Hepatocyte (in vitro differentiated cells): Measurements from ENCODE around the gene FOXF1. TPM values are rescaled to one million over a fixed set of nuclear protein-coding genes. Genes with fewer than 3 reads are reported as not detected.

ENCODE experiments used
- DNase-seq: peaks from one replicate; pipeline ENCODE4 v3.0.0-alpha.2; 2016; ENCODE audit warnings: low spot score
- H2AFZ ChIP-seq: fragments of 200-600 bp; sonication (generic); 2 replicates; pipeline ENCODE4 v1.6.0; 2016; ENCODE audit warnings: antibody characterized with exemption, mild to moderate bottlenecking
- H3K27ac ChIP-seq: fragments of 200-600 bp; sonication (generic); 2 replicates; pipeline ENCODE4 v1.5.1; 2016; ENCODE audit warnings: mild to moderate bottlenecking
- H3K27me3 ChIP-seq: fragments of 200-600 bp; sonication (generic); 2 replicates; pipeline ENCODE4 v1.6.1; 2016
- H3K36me3 ChIP-seq: fragments of 200-600 bp; sonication (generic); replicated peaks from 2 replicates; pipeline ENCODE4 v1.5.1; 2016; ENCODE audit warnings: low read depth; ENCODE audit not compliant: insufficient read depth
- H3K4me1 ChIP-seq: fragments of 200-600 bp; sonication (generic); 2 replicates; pipeline ENCODE4 v1.5.1; 2016; ENCODE audit warnings: mild to moderate bottlenecking, moderate library complexity; ENCODE audit not compliant: insufficient read depth
- H3K4me2 ChIP-seq: fragments of 200-600 bp; sonication (generic); 2 replicates; pipeline ENCODE4 v1.6.0; 2016
- H3K4me3 ChIP-seq: fragments of 200-600 bp; sonication (generic); 2 replicates; pipeline ENCODE4 v1.5.1; 2016; ENCODE audit warnings: mild to moderate bottlenecking
- H3K79me2 ChIP-seq: fragments of 200-600 bp; sonication (generic); 2 replicates; pipeline ENCODE4 v1.6.0; 2017; ENCODE audit warnings: mild to moderate bottlenecking
- H3K9me2 ChIP-seq: fragments of 200-600 bp; sonication (generic); replicated peaks from 2 replicates; pipeline ENCODE4 v1.6.0; 2017; ENCODE audit warnings: mild to moderate bottlenecking; ENCODE audit not compliant: insufficient read depth
- H3K9me3 ChIP-seq: fragments of 200-600 bp; sonication (generic); 2 replicates; pipeline ENCODE4 v1.5.1; 2016; ENCODE audit warnings: low read depth, mild to moderate bottlenecking
- H4K20me1 ChIP-seq: fragments of 200-600 bp; sonication (generic); 2 replicates; pipeline ENCODE4 v1.6.0; 2016; ENCODE audit warnings: mild to moderate bottlenecking; ENCODE audit not compliant: insufficient read depth, poor library complexity, severe bottlenecking
- EZH2 ChIP-seq: fragments of 200-600 bp; sonication (generic); IDR thresholded peaks from 2 replicates; pipeline ENCODE4 v1.6.1; 2016; ENCODE audit warnings: antibody characterized with exemption, mild to moderate bottlenecking, borderline replicate concordance
- EZH2phosphoT487 ChIP-seq: fragments of 200-600 bp; sonication (generic); IDR thresholded peaks from one replicate; pipeline ENCODE4 v1.6.1; 2018; ENCODE audit warnings: antibody characterized with exemption, mild to moderate bottlenecking, low read depth, moderate library complexity; ENCODE audit not compliant: unreplicated experiment, severe bottlenecking
- WGBS: methylation state at CpG from one replicate; pipeline ENCODE4 v1.1.6; 2016; ENCODE audit warnings: low lambda C conversion rate; ENCODE audit errors: missing lambda C conversion rate; 5-methylcytosine and 5-hydroxymethylcytosine counted together
- polyA plus RNA-seq: library from polyadenylated mRNA; unstranded; fragments of >200 nt; fragmentation: Nextera tagmentation; extraction: Ambion mirVana; gene quantifications from 2 replicates; pipeline ENCODE4 v1.2.1, GENCODE V29; 2016
- total RNA-seq: library from RNA; depleted of rRNA; stranded (reverse); fragments of >200 nt; gene quantifications from 2 replicates; pipeline ENCODE4 v1.2.3, GENCODE V29; 2014
- TF ChIP-seq, protein P1 (sequence below): fragments of 200-600 bp; sonication (generic); IDR thresholded peaks from 2 replicates; pipeline ENCODE4 v1.5.1; 2016; ENCODE audit warnings: antibody characterized with exemption, mild to moderate bottlenecking; ENCODE audit not compliant: poor library complexity

Gene FOXF1
- total and polyA plus RNA-seq, 2 experiments from 2014 or later = 26.8 to 37.4 TPM

DNA sequence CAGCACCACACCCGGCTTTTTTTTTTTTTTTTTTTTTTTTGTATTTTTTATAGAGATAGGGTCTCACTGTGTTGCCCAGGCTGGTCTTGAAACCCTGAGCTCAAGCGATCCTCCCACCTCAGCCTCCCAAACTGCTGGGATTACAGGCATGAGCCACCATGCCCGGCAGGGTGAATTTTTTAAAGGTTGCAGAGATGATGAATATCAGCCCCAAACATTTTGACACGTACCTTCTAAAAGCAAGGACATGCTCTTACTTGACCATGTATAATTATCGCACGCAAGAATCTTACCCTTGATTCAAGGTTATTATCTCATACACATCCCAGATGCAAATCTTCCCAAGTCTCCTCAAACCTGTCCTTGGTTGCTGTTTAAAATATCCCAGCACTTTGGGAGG is 52.0 kb downstream of the FOXF1 start:
- Histone ChIP-seq H3K9me3 (no peaks in the 10 kb centered on the region), H3K79me2 (no peaks in the 10 kb centered on the region), H2AFZ (no peak overlapping the region), H3K36me3 (no peaks in the 10 kb centered on the region), H3K4me1 (peaks cover 4% of the 10 kb centered on the region), H3K27me3 (peaks cover 27% of the 10 kb centered on the region), H3K27ac (no peak overlapping the region), H3K4me2 (no peak overlapping the region), H4K20me1 (no peaks in the 10 kb centered on the region), H3K4me3 (no peak overlapping the region), H3K9me2 (no peaks in the 10 kb centered on the region)
- TF ChIP-seq, protein P1, sequence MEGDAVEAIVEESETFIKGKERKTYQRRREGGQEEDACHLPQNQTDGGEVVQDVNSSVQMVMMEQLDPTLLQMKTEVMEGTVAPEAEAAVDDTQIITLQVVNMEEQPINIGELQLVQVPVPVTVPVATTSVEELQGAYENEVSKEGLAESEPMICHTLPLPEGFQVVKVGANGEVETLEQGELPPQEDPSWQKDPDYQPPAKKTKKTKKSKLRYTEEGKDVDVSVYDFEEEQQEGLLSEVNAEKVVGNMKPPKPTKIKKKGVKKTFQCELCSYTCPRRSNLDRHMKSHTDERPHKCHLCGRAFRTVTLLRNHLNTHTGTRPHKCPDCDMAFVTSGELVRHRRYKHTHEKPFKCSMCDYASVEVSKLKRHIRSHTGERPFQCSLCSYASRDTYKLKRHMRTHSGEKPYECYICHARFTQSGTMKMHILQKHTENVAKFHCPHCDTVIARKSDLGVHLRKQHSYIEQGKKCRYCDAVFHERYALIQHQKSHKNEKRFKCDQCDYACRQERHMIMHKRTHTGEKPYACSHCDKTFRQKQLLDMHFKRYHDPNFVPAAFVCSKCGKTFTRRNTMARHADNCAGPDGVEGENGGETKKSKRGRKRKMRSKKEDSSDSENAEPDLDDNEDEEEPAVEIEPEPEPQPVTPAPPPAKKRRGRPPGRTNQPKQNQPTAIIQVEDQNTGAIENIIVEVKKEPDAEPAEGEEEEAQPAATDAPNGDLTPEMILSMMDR = no peak
- TF ChIP-seq EZH2phosphoT487 (no peak), EZH2 (no peak)
- 80% methylated on average over 6 of the region's 6 CpGs for WGBS
- DNase-seq = no peak

DNA sequence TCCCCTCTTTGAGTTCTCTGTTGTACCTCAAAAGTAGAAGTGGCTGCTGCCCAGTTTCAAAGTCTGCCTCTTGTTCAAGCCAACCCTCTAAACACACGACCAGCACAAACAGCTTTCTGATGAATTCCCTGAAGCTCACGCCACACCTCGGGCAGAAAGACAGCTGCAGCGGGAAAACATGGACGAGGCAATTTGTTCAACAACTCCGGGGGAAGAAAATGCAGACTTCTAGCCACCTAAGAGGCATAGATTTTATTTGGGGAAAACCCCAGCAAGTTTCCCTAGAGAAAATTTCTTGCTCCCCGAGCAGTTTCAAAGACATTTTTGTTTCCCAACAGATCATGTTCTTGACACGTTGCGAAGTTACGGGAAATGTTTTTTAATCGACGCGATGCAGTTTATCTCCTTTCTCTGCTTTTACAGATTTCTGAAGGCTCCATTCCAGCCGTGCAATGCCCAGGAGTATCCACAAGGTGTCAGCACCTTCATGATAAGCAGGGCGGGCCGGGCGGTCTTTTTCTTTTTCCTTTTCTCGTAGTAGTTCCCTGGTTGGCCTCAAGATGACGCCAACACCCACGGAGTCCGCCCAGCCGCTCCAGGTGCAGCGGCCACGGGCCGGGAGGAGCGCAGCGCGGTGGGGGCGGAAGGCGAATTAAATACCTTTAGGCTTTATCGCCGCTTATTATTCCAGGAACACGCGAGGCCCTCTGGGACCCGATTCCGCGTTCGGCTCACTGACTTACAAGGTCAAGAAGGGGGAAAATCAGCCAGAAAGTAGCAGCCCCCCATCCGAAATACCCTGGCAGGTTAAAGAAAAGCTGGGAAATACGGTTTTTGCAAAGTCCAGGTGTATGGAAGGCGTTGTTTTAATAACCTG is 53.4 kb downstream of the FOXF1 start:
- peak; percentile 95 for DNase-seq
- no peak overlapping the region for H3K4me3 ChIP-seq
- no peaks in the 10 kb centered on the region for H3K36me3 ChIP-seq
- H3K4me1 ChIP-seq = peaks cover 4% of the 10 kb centered on the region
- H3K79me2 ChIP-seq = no peaks in the 10 kb centered on the region
- H3K9me2 ChIP-seq = no peaks in the 10 kb centered on the region
- H2AFZ ChIP-seq = peak overlapping the region; percentile 33
- H3K9me3 ChIP-seq = no peaks in the 10 kb centered on the region
- 1% methylated on average over 41 of the region's 41 CpGs for WGBS
- H3K27ac ChIP-seq = no peak overlapping the region
- no peaks in the 10 kb centered on the region for H4K20me1 ChIP-seq
- peak overlapping the region; percentile 72 for H3K4me2 ChIP-seq
- peaks cover 35% of the 10 kb centered on the region for H3K27me3 ChIP-seq
- TF ChIP-seq EZH2phosphoT487 (no peak), EZH2 (peak; percentile 20)
- TF ChIP-seq, protein P1 = peak; percentile 100

Other genes starting within 250 kb of the FOXF1 start
- 8.1 and 21.5 TPM in 2 replicates for gene MTHFSD, start 44.7 kb downstream of the FOXF1 start, total RNA-seq
- 11.5 and 15.3 TPM in 2 replicates for gene MTHFSD, start 44.7 kb downstream of the FOXF1 start, polyA plus RNA-seq
- gene FOXC2, start 56.3 kb downstream of the FOXF1 start, total RNA-seq = 0.36 TPM in 1 of 2 replicates, not detected in the other
- 0.30 and 0.96 TPM in 2 replicates for gene FOXC2, start 56.3 kb downstream of the FOXF1 start, polyA plus RNA-seq
- 2.0 and 3.1 TPM in 2 replicates for gene FOXL1, start 68.0 kb downstream of the FOXF1 start, total RNA-seq
- gene FOXL1, start 68.0 kb downstream of the FOXF1 start, polyA plus RNA-seq = 0.51 and 1.3 TPM in 2 replicates